PC-9 (cell line): ENCODE results near the gene SNX20. TPM values are rescaled to one million over a fixed set of nuclear protein-coding genes. Genes with fewer than 3 reads are reported as not detected.

Source experiments
- BruUV-seq: library from RNA; stranded (reverse); fragments of 400-500 nt; replicated peaks from 2 replicates; lab custom pipeline; 2021; lab: Mats Ljungman, UMichigan
- CTCF ChIA-PET: fragments of 300-600 bp; sonication (Branson Sonifier 250); formaldehyde crosslinking; loops from one replicate; lab custom pipeline; 2022; ENCODE audit warnings: antibody characterized with exemption; lab: Charles Lee
- POLR2A ChIA-PET: fragments of 300-600 bp; sonication (Branson Sonifier 250); formaldehyde crosslinking; loops from one replicate; lab custom pipeline; 2022; ENCODE audit warnings: antibody characterized with exemption; ENCODE audit not compliant: unreplicated experiment; lab: Charles Lee
- DNase-seq, 2 experiments: peaks; one replicate each; pipeline versions ENCODE4 v3.0.0 to v3.0.0-alpha.2; 2015 to 2022; ENCODE audit warnings: mixed read lengths in 1 of 2
- H2AFZ ChIP-seq: fragments of 200-600 bp; sonication (generic); 2 replicates; pipeline ENCODE4 v1.8.1; 2017; ENCODE audit warnings: antibody characterized with exemption
- H3F3A ChIP-seq: fragments of 200-600 bp; sonication (generic); 2 replicates; pipeline ENCODE4 v1.8.1; 2017; ENCODE audit warnings: antibody characterized with exemption, mild to moderate bottlenecking, low read depth; ENCODE audit not compliant: insufficient read depth
- H3K27ac ChIP-seq: fragments of 200-600 bp; sonication (generic); 2 replicates; pipeline ENCODE4 v1.6.1; 2016; ENCODE audit warnings: mixed run types
- H3K27me3 ChIP-seq: fragments of 200-600 bp; sonication (generic); 2 replicates; pipeline ENCODE4 v1.6.1; 2016; ENCODE audit warnings: low read depth, mixed run types; ENCODE audit not compliant: insufficient read depth
- H3K36me3 ChIP-seq: fragments of 200-600 bp; sonication (generic); 2 replicates; pipeline ENCODE4 v1.6.1; 2016; ENCODE audit warnings: low read depth, mixed run types
- H3K4me1 ChIP-seq: fragments of 200-600 bp; sonication (generic); replicated peaks from 2 replicates; pipeline ENCODE4 v1.6.1; 2016; ENCODE audit warnings: mixed run types; ENCODE audit not compliant: insufficient read depth
- H3K4me2 ChIP-seq: fragments of 200-600 bp; sonication (generic); 2 replicates; pipeline ENCODE4 v1.6.1; 2017; ENCODE audit warnings: mixed run types
- H3K4me3 ChIP-seq: fragments of 200-600 bp; sonication (generic); 2 replicates; pipeline ENCODE4 v1.6.1; 2016; ENCODE audit warnings: mixed run types
- H3K79me2 ChIP-seq: fragments of 200-600 bp; sonication (generic); 2 replicates; pipeline ENCODE4 v1.6.1; 2017; ENCODE audit warnings: low read depth, mixed run types
- H3K9me2 ChIP-seq: fragments of 200-600 bp; sonication (generic); 2 replicates; pipeline ENCODE4 v1.8.1; 2017; ENCODE audit warnings: mild to moderate bottlenecking; ENCODE audit not compliant: insufficient read depth
- H3K9me3 ChIP-seq: fragments of 200-600 bp; sonication (generic); 2 replicates; pipeline ENCODE4 v1.8.1; 2016; ENCODE audit warnings: low read depth; ENCODE audit not compliant: insufficient read depth
- H4K20me1 ChIP-seq: fragments of 200-600 bp; sonication (generic); 2 replicates; pipeline ENCODE4 v1.8.1; 2017; ENCODE audit not compliant: insufficient read depth
- CTCF ChIP-seq: fragments of 200-600 bp; sonication (generic); conservative IDR thresholded peaks from 2 replicates; pipeline ENCODE4 v1.6.1; 2017; ENCODE audit warnings: mixed run types, antibody characterized with exemption, mild to moderate bottlenecking, moderate library complexity
- EZH2 ChIP-seq: fragments of 200-600 bp; sonication (generic); IDR thresholded peaks from 2 replicates; pipeline ENCODE4 v1.8.0; 2017; ENCODE audit warnings: antibody characterized with exemption, low read depth
- intact Hi-C: fragments of 100-400 bp; cut with micrococcal nuclease; formaldehyde crosslinking; loops from one replicate; pipeline ENCODE4 v1.10.0; 2022; ENCODE audit not compliant: unreplicated experiment
- total RNA-seq: library from RNA; stranded (reverse); gene quantifications from 2 replicates; pipeline ENCODE4 v1.2.3, GENCODE V29; 2021

The SNX20 gene
- total RNA-seq, 1 experiment from 2014 or later, result not detected

DNA sequence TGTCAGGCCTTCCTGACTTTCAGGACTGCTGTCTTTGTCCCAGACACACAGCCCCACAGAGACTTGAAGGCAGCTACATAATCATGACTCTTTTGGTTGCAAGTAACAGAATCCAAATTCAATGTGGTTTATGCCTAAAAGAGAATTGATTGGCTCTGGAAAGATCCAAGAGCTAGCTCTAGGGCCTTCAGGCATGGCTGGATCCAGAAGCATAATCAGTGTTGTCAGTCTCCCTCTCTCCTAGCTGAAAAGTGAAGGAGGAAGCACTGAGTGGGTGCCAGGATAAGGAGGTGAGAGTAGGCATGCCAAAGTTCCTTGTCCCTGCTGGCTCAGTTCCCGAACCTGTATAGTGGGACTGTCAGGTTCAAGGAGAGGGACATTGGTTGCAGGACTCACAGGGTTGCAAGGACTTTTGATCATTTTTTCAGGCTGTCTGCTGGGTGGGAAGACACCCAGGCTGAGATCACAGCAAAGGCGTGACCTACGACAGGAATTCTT lies 25.5 kb downstream of the SNX20 start:
- Histone ChIP-seq H3K4me3 (no peak overlapping the region), H3K79me2 (no peaks in the 10 kb centered on the region), H3K9me2 (no peaks in the 10 kb centered on the region), H4K20me1 (no peaks in the 10 kb centered on the region), H3K36me3 (no peaks in the 10 kb centered on the region), H3F3A (no peaks in the 10 kb centered on the region), H3K9me3 (no peaks in the 10 kb centered on the region), H2AFZ (no peak overlapping the region), H3K4me1 (no peaks in the 10 kb centered on the region), H3K27ac (no peak overlapping the region), H3K27me3 (no peaks in the 10 kb centered on the region), H3K4me2 (no peak overlapping the region)
- TF ChIP-seq EZH2, result no peak
- ChIA-PET POLR2A (no interaction called here), CTCF (no interaction called here)
- no peak for DNase-seq
- intact Hi-C loops, result no loop called here
- no TSS peak for BruUV-seq

DNA sequence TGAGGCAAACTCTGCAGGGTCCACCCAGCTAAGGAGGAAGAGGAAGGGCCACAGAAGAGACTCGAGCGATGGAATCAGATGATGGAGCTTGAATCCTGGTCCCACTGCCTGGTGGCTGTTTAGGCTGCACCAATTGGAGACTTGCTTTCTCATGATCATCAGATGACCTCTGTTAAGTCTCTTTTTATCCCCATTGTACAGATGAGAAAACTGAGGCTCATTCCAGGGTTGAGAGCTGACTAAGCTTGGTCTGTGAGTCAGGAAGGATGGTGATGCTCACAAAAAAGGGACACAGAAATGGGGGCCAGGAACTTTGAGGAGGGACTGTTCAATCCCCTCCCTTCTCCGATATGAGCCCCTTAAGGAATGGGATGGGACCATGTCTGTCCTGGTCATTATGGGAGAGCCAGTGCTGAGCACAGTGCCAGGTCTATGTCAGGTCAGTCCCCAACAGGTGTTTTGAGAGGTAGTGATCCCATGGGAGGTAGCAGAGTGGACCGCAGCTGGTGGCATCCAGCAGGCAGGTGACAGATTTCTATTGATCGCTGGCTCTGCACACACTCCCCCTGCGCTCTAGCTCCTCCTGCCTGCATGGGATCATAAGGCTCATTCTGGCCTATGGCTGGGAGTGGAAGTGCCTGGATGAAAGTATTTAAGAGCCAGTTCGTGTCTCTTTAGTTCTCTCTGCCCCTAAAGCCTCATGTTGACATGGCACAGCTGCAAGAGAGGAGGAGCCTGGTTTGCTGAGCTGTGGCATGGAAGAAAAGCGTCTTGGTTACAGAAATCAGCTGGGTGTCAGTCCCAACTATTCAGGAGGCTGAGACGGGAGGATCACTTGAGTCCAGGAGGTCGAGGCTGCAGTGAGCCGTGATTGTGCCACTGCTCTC lies 27.2 kb downstream of the SNX20 start:
- BruUV-seq, result no TSS peak
- no peaks in the 10 kb centered on the region for H4K20me1 ChIP-seq
- no peak overlapping the region for H3K4me2 ChIP-seq
- no peaks in the 10 kb centered on the region for H3K36me3 ChIP-seq
- no peak for DNase-seq
- no peak overlapping the region for H3K27ac ChIP-seq
- H3F3A ChIP-seq, result no peaks in the 10 kb centered on the region
- H3K4me1 ChIP-seq, result no peaks in the 10 kb centered on the region
- H3K9me2 ChIP-seq, result no peaks in the 10 kb centered on the region
- no peaks in the 10 kb centered on the region for H3K9me3 ChIP-seq
- no peak overlapping the region for H3K4me3 ChIP-seq
- intact Hi-C loops, result no loop called here
- no peak overlapping the region for H2AFZ ChIP-seq
- no peaks in the 10 kb centered on the region for H3K79me2 ChIP-seq
- TF ChIP-seq CTCF (no peak), EZH2 (no peak)
- no peaks in the 10 kb centered on the region for H3K27me3 ChIP-seq
- ChIA-PET POLR2A (interaction anchor here (0.6 kb wide), 1 partner anchor 331 kb away, joined by 9 read pairs; no protein-coding TSS in a partner anchor), CTCF (no interaction called here)

- Histone ChIP-seq H3K27me3 (no peaks in the 10 kb centered on the region; the same call in 1 of the 2 replicates), H3K4me3 (no peak overlapping the region), H3K9me3 (no peaks in the 10 kb centered on the region), H3F3A (no peaks in the 10 kb centered on the region), H3K79me2 (no peaks in the 10 kb centered on the region), H3K9me2 (no peaks in the 10 kb centered on the region), H3K4me1 (no peaks in the 10 kb centered on the region), H3K36me3 (no peaks in the 10 kb centered on the region), H4K20me1 (no peaks in the 10 kb centered on the region), H3K4me2 (no peak overlapping the region), H2AFZ (no peak overlapping the region), H3K27ac (no peak overlapping the region)
- intact Hi-C loops, result no loop called here
- ChIA-PET CTCF (no interaction called here), POLR2A (no interaction called here)
- no TSS peak for BruUV-seq
- no peak for TF ChIP-seq CTCF
- TF ChIP-seq EZH2, result no peak
- no peak for DNase-seq
Observed at GRCh38 chr16:50652836-50653425, 28.2 kb downstream of the SNX20 start.
